ENCODE results near the gene POLA1.

Gene POLA1

DNA sequence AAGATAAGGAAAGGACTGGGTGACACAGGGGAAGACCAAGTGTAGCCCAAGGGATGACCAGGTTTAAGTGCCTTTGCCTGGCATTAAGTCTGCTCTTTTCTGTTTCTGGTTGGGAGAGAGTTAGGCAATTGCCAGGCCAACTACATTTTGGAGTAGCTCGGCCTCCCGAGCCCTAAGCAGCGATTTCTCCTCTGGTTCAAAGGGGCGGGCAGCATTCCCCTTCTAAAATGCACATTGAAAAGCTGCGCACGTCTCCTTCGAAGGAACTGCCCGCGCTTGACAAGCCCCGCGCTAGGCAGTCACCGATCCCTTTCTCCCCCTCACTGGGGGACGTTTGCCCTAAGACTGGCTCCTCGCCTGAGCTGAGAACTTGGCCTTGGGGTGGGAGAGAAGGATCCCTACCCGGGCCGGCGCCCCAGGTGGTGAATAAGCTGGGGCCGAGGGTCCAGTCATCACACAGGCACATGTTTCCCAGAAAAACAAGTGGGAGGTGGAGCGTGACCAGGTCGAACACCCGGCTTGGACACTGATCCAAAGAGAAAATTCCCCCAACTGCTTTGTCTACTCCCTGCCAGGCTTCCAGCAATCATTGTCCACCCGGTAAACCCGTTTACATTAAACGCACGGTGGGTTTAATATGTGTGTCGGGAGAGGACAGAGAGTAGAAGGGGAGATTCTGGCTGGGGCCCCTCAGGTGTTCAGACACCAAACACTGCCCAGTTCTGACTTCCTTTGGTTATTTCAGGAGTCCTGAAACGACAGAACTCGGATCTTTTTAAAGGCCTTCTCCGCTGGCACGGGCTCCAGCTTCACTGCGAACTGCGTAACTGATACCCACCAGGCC lies 318.1 kb downstream of the POLA1 start:
- no peak for DNase-seq (ENCODE audit: low read depth)
- no peak overlapping the region for H3K4me3 ChIP-seq (ENCODE audit: control insufficient read depth, low read depth, low read length)
- TF ChIP-seq, protein P1, sequence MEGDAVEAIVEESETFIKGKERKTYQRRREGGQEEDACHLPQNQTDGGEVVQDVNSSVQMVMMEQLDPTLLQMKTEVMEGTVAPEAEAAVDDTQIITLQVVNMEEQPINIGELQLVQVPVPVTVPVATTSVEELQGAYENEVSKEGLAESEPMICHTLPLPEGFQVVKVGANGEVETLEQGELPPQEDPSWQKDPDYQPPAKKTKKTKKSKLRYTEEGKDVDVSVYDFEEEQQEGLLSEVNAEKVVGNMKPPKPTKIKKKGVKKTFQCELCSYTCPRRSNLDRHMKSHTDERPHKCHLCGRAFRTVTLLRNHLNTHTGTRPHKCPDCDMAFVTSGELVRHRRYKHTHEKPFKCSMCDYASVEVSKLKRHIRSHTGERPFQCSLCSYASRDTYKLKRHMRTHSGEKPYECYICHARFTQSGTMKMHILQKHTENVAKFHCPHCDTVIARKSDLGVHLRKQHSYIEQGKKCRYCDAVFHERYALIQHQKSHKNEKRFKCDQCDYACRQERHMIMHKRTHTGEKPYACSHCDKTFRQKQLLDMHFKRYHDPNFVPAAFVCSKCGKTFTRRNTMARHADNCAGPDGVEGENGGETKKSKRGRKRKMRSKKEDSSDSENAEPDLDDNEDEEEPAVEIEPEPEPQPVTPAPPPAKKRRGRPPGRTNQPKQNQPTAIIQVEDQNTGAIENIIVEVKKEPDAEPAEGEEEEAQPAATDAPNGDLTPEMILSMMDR (conservative IDR thresholded peaks at IDR 0.05; ENCODE audit: control insufficient read depth, insufficient read depth, low read depth, low read length), result no peak

DNA sequence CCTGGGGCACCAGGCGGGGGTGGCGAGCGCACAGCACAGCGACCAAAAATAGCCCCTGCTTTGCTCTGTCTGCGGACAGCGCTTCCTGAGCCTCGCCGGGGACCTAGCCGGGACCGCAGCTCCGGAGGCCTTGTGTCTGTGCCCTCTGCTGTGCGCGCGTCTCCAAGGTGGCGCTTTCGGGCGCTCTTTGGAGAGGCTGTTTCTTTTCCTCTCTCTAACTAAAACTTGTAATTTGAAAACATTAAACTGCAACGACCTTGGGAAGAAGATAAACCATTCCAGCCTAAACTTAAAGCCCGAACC lies 318.7 kb downstream of the POLA1 start:
- TF ChIP-seq, protein P1 (conservative IDR thresholded peaks at IDR 0.05; ENCODE audit: control insufficient read depth, insufficient read depth, low read depth, low read length), result no peak
- DNase-seq (ENCODE audit: low read depth), result no peak
- H3K4me3 ChIP-seq (ENCODE audit: control insufficient read depth, low read depth, low read length), result no peak overlapping the region

DNA sequence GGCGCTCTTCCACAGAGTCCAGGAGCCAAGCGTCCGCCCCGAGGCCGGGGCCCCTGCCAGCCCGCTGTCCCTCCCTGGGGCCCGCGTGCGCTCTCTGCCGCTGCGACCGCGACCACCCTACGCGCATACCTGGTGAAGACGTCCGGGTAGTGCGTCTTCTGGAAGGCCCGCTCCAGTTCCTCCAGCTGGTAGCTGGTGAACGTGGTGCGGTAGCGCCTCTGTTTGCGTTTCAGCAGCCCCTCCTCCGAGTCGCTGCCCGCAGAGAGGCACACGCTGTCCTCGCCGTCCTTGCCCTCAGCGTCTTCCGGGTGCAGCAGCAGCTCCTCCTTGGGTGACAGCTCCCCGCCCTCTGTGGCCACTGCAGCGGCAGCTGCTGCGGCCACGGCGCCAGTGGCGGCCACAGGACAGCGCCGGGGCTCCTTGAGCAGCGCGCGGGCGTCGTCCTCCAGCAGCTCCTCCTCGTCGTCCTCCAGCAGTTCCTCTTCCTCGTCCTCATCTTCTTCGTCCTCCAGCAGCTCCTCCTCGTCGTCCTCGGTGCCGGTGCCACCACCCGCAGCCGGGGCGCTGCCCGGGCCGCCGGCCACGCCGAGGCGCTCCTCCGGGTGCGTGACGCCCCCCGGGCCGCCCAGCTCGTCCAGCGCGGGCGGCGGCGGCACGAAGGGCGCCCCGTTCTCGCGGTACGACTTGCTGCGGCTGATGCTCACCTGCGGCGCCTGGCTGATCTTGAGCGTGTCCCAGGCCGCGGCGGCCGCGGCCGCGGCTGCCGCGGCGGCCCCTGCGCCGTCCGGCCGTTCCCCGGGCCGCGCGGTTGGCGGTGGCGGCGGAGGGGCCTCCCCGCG lies 319.3 kb downstream of the POLA1 start:
- TF ChIP-seq, protein P1 (conservative IDR thresholded peaks at IDR 0.05; ENCODE audit: control insufficient read depth, insufficient read depth, low read depth, low read length), result no peak
- H3K4me3 ChIP-seq (ENCODE audit: control insufficient read depth, low read depth, low read length), result no peak overlapping the region
- DNase-seq (ENCODE audit: low read depth), result no peak

DNA sequence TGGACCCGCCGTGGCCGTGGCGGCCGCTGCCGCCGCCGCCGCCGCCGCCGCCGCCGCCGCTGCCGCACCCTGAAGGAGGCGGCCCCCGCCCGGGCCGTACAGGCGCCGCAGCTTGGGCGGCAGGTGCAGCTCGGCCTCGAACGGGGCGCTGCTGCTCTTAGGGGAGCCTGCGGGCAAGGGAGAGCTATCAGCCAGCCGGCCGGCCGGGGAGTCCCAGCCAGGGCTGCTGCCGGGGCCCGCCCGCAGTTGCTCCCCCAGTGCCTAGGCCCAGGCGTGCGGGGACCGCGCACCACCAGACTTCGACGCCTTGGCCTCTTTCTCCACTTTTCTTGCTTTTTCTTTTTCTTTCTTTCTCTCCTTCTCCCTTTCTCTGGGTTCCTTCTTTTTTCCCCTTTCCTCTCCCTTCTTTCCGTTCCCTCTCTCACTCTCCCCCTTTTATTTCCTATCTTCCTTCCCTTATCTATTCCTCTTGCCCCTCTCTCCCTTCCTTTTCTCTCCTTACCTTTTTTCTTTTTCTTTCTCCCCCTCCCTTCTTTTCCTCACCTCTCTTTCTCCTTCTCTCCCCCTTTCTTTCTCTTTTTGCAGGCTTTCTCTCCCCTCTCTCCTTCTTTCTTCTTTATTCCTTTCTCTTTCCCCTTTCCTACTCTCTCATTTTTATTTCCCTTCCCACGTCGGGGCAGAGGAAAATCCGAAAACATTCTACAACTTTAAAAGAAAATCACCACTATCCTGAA lies 320.1 kb downstream of the POLA1 start:
- DNase-seq (ENCODE audit: low read depth), result no peak
- no peak overlapping the region for H3K4me3 ChIP-seq (ENCODE audit: control insufficient read depth, low read depth, low read length)
- TF ChIP-seq, protein P1 (conservative IDR thresholded peaks at IDR 0.05; ENCODE audit: control insufficient read depth, insufficient read depth, low read depth, low read length), result no peak

DNA sequence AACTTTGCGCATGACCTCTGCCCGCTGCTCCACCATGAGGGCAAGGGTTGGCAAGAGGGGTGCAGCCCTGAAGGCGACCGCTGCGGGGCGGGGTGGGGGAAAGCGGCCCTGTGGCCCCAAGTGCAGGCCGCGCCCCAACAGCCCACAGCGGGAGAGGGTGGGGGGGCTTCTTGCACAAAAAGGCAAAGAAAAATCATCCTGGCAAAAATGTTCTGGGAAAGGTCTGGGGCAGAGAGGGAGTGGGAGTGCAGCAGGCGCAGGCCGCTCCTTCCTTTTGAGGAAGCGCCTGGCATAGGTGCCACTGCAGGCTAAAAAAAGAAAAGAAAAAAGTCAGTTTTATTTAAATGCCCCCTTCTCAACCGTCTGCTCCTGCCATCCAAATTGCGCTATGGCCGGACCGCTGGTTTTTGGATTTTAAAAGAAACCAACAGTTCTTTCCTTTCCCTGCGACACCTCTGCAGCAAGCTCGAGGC lies 320.7 kb downstream of the POLA1 start:
- TF ChIP-seq, protein P1 (conservative IDR thresholded peaks at IDR 0.05; ENCODE audit: control insufficient read depth, insufficient read depth, low read depth, low read length), result no peak
- H3K4me3 ChIP-seq (ENCODE audit: control insufficient read depth, low read depth, low read length), result no peak overlapping the region
- DNase-seq (ENCODE audit: low read depth), result no peak
